ENCODE results near the gene SEPSECS. TPM values are rescaled to one million over a fixed set of nuclear protein-coding genes. Genes with fewer than 3 reads are reported as not detected.

Gene SEPSECS
- polyA plus RNA-seq, 1 donor (not counting 4 experiments of a cell fraction or from before 2014, with no cell fraction given): 6.6 TPM

GRCh38 chr4:25133132-25133531, 27.1 kb downstream of the SEPSECS start:
- DNase-seq (ENCODE audit: low read depth, low spot score) (no peak), FAIRE-seq (no peak)
- no peak overlapping the region for H2AFZ ChIP-seq (ENCODE audit: control insufficient read depth, low read length)
- H3K36me3 ChIP-seq (ENCODE audit: control insufficient read depth in 2 of 2, extremely low read depth in 1 of 2, insufficient read depth in 2 of 2, low read length in 2 of 2): no peaks in the 10 kb centered on the region
- H3K9me1 ChIP-seq (ENCODE audit: control insufficient read depth, extremely low read depth, insufficient read depth, low read length): no peaks in the 10 kb centered on the region
- dilution Hi-C loops (cut with MboI; ENCODE audit: extremely low pct_ligation_motif_present, low sequenced_read_pairs): no loop called here
- no peak for TF ChIP-seq EZH2 (IDR thresholded peaks at IDR 0.05; ENCODE audit: low read length)
- TF ChIP-seq CTCF (optimal IDR thresholded peaks at IDR 0.05 in 1 of 3, IDR thresholded peaks at IDR 0.05 in 1 of 3, conservative IDR thresholded peaks at IDR 0.05 in 1 of 3; ENCODE audit: extremely low read depth in 1 of 3, insufficient read depth in 2 of 3, low read length in 3 of 3): no peak
- no peak overlapping the region for H3K4me3 ChIP-seq (ENCODE audit: control insufficient read depth in 2 of 3, extremely low read depth in 1 of 3, insufficient read depth in 2 of 3, low read depth in 1 of 3, low read length in 3 of 3)
- H3K4me1 ChIP-seq (ENCODE audit: control insufficient read depth, extremely low read depth, insufficient read depth, low read length): no peaks in the 10 kb centered on the region
- no peak overlapping the region for H3K27ac ChIP-seq (ENCODE audit: control insufficient read depth, insufficient read depth, low read length)
- no peaks in the 10 kb centered on the region for H3K79me2 ChIP-seq (ENCODE audit: control insufficient read depth, insufficient read depth, low read length)
- H3K9me3 ChIP-seq (ENCODE audit: control insufficient read depth, low read depth, low read length): no peaks in the 10 kb centered on the region
- H4K20me1 ChIP-seq (ENCODE audit: control insufficient read depth, extremely low read depth, insufficient read depth, low read length): no peaks in the 10 kb centered on the region
- H3K9ac ChIP-seq (ENCODE audit: control insufficient read depth, extremely low read depth, insufficient read depth, low read length): no peak overlapping the region
- H3K27me3 ChIP-seq (ENCODE audit: control insufficient read depth, extremely low read depth, insufficient read depth, low read length): no peaks in the 10 kb centered on the region
- H3K4me2 ChIP-seq (ENCODE audit: control insufficient read depth, extremely low read depth, insufficient read depth, low read depth, low read length): no peak overlapping the region

GRCh38 chr4:25131926-25132325, 28.3 kb downstream of the SEPSECS start:
- H3K36me3 ChIP-seq (ENCODE audit: control insufficient read depth in 2 of 2, extremely low read depth in 1 of 2, insufficient read depth in 2 of 2, low read length in 2 of 2): no peaks in the 10 kb centered on the region
- H3K9me1 ChIP-seq (ENCODE audit: control insufficient read depth, extremely low read depth, insufficient read depth, low read length): no peaks in the 10 kb centered on the region
- no peak overlapping the region for H3K4me2 ChIP-seq (ENCODE audit: control insufficient read depth, extremely low read depth, insufficient read depth, low read depth, low read length)
- no peak overlapping the region for H2AFZ ChIP-seq (ENCODE audit: control insufficient read depth, low read length)
- H3K27ac ChIP-seq (ENCODE audit: control insufficient read depth, insufficient read depth, low read length): no peak overlapping the region
- no peak overlapping the region for H3K4me3 ChIP-seq (ENCODE audit: control insufficient read depth in 2 of 3, extremely low read depth in 1 of 3, insufficient read depth in 2 of 3, low read depth in 1 of 3, low read length in 3 of 3)
- dilution Hi-C loops (cut with MboI; ENCODE audit: extremely low pct_ligation_motif_present, low sequenced_read_pairs): no loop called here
- no peaks in the 10 kb centered on the region for H3K4me1 ChIP-seq (ENCODE audit: control insufficient read depth, extremely low read depth, insufficient read depth, low read length)
- no peak for TF ChIP-seq EZH2 (IDR thresholded peaks at IDR 0.05; ENCODE audit: low read length)
- TF ChIP-seq CTCF (optimal IDR thresholded peaks at IDR 0.05 in 1 of 3, IDR thresholded peaks at IDR 0.05 in 1 of 3, conservative IDR thresholded peaks at IDR 0.05 in 1 of 3; ENCODE audit: extremely low read depth in 1 of 3, insufficient read depth in 2 of 3, low read length in 3 of 3): no peak
- H3K79me2 ChIP-seq (ENCODE audit: control insufficient read depth, insufficient read depth, low read length): no peaks in the 10 kb centered on the region
- H3K9ac ChIP-seq (ENCODE audit: control insufficient read depth, extremely low read depth, insufficient read depth, low read length): no peak overlapping the region
- DNase-seq (ENCODE audit: low read depth, low spot score) (no peak), FAIRE-seq (no peak)
- no peaks in the 10 kb centered on the region for H4K20me1 ChIP-seq (ENCODE audit: control insufficient read depth, extremely low read depth, insufficient read depth, low read length)
- no peaks in the 10 kb centered on the region for H3K27me3 ChIP-seq (ENCODE audit: control insufficient read depth, extremely low read depth, insufficient read depth, low read length)
- no peaks in the 10 kb centered on the region for H3K9me3 ChIP-seq (ENCODE audit: control insufficient read depth, low read depth, low read length)

All from keratinocyte (primary cell).